ENCODE results near the gene TFB1M.
A peak's percentile ranks its signal among the peaks of the same experiment; 100 is the strongest.
"Not testable (repeated sequence)": the region's sequence is repeated elsewhere in the genome, so short reads cannot be mapped to it uniquely, and the experiment has no call there.

Gene TFB1M

DNA sequence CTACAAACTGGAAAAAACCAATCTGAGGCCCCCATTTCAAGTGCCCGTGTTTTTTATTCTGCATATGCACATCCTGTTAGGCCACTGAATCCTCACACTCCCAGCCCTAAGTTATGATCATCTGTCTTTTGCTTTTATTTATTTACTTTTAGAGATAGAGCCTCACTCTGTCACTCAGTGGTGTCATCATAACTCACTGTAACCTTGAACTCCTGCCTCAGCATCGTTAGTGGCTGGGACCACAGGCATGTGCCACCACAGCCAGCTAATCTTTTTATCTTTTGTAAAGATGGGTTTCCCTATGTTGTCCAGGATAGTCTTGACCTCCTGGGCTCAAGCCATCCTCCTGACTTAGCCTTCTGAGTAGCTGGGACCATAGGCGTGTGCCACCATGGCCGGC, 80.1 kb downstream of the TFB1M start:
- DNase-seq, result no peak

DNA sequence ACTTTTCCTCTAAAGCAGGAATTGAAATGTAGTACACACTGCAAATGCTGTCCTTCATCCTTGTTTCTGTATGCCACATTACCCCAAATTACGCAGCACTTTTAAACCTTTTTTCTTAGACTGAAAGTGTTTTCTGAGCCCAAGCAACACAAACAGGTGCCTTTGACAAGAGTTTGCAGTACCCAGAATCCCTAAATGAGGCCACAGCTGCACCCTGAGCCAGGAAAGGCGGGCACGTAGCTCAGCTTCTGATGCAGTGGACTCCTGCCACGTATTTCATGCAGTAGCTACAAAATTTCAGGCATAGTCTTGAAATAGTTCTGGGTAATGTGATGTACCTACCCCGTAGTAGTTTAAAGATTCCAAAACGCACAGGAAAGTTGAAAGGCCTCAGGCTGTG, 81.4 kb downstream of the TFB1M start:
- DNase-seq, result no peak

DNA sequence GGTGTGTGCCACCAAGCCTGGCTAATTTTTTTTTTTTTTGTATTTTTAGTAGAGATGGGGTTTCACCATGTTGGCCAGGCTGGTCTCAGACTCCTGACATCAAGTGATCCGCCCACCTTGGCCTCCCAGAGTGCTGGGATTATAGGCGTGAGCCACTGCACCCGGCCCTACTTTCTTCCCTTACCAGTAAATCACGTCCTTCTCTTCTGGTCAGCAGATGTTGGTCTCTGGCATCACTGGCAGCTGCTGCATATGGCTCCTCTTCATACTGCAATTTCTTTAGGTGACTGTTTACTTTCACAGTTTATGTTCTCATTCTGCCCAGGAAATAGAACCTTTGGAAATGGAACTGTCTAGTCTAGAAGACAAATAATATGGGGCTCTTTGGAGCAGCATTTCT, 83.3 kb downstream of the TFB1M start:
- not testable (repeated sequence) for DNase-seq

DNA sequence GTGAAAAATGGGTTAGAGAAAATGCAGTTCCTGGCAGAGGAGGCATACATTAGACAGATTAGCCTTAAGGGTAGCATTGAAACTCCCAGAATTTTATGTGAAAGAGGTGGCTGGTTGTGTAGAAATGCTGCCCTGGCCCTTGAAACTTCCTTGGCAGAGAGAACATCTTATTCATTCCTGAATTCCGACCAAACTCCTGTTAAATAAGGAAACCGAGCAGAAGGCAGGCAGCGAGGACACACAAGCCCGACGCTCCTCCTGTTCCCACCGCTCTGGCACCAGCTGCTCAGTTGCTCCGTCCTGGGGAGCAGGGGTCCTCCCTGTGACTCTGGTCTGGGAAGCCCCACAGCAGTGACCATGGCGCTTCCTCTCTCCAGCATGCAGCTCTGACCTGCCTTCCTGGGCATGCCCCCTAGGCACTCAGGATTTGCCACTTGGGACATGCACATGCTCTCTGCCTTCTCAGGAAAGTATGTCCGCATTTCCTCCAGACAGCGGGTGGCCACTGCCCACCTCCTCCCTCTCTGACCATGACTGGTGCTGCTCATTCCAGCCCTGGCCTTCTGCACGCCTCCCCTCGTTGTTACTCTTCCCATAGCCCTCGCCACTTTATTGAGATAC, 85.6 kb downstream of the TFB1M start:
- DNase-seq, result no peak

DNA sequence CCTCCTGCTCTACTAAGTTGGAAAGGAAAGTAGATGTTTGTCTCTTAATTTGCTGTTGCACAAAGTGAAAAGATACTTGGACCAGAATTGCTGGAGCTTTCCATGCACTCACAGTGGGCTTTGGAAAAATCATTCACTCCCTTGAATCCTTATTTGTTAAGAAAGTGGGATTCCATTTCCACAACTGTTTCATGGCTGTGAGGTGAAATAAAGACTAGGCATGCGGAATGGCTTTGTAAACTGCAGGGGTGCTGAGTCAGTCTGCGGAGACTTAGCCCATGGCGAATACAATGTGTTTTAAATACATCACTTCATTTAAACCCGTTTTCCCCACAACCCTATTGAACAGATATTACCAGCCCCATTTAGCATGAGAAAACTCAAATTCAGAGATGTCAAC, 87.2 kb downstream of the TFB1M start:
- DNase-seq, result no peak

DNA sequence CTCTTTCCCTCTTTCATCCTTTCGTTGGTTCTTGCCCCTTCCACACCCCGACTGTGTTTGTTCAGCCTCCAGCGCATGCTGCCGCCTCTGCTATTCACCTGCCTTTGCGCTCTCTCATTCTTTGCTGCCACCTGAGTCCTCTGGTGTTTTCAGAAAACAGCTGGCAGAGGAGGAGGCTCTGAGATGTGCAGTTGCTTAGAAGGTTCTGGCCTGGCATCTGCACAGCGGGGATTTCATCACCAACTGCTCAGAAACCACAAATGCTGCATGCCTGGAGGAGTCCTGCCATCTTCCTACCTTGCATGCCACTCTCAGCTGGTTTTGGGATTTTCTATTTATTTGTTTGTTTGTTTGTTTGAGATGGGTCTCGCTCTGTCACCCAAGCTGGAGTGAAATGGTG, 89.7 kb downstream of the TFB1M start:
- no peak for DNase-seq

DNA sequence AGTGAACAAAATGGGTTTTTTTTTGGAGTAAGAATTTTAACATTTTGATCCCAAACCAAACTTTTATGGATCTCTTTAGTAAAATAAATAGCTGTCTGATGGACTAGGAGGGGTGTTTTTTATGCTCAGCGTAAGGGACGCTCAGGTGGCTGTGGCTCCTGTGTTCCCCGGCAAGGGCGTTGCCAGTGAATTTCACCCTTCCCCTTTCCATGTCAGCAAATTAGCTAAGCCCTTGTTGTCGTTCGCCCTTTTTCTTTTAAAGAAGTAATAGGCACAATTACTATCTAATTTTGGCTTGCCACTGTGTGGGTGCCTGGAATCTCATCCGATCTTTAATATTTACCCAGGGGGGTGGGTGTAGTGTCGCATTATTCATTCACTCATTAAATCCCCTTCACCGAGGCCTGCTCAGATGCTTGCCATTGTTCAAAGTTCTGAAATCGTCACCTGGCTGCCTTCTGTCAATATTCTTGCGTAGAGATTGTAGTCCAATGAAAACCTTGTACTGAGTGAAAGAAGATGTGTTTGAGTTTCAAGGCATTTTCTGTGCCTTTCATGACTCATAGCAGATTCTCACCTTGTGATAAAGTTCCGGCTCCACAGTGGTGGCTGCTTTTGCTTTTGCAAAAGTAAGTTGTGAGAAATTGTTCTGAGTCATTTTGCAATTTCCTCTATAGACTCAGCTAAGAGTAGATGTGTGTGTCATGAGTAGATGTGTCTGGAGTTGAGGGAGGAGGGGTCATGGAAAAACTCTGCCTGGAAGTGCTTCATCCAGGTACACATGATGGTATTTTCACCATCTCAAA, 90.4 kb downstream of the TFB1M start:
- peak; percentile 57 to 60 for DNase-seq

DNA sequence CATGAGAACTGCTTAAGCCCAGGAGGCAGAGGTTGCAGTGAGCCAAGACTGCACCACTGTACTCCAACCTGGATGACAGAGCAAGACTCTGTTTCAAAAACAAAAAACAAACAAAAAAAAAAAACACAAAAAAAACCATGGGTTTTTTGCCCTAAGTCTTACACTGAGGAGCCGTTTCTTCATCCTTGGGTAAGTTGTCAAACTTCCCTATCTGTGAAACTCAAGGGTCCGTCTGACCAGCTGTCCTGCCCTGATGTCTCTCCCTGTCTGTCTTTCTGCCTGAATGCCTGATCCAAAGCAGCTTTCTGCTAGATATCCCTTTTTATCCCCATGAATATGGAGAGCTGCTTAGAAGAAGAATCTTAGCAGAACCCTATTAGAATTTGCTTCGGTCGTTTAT, 91.8 kb downstream of the TFB1M start:
- DNase-seq, result no peak

DNA sequence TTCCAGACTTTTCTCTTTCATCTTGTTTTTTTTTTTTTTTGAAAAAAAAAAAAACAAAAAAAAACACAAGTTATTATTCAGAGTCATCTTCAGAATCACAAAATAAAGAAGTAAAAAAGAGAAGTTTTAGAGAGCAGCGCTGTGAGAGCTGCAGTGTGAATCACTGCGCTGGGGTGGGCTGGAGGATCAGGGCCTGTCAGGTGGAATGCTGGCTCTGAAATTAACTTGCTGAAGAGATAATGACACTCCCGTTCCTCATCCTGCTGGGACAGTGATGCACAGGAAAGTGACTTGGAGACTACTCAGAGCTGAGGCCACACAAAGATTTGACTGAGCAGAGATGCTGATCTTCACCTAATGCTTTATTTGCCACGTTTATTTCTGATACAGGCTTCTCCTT, 93.2 kb downstream of the TFB1M start:
- no peak for DNase-seq

DNA sequence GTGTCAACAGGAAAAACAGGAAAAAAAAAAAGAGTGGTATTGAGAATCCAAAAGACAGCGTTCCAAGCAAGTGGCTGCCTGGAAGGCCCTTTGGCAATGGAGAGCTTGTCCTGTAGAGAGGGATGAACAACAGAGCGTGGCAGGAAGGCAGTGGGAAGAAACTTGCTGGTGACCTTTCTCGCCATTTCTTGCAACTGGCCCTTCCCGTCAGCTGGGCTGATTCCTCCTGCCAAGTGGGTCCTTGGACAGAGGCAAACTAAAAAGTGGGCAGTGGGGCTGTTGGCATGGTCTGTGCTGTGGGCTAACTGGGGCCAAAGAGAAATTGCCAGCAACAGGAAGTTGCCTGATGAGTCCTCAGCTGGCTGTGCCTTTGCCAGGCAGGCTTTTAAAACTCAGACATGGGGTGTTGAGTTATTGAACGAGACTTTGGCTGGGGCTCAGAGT, 94.4 kb downstream of the TFB1M start:
- no peak for DNase-seq

DNA sequence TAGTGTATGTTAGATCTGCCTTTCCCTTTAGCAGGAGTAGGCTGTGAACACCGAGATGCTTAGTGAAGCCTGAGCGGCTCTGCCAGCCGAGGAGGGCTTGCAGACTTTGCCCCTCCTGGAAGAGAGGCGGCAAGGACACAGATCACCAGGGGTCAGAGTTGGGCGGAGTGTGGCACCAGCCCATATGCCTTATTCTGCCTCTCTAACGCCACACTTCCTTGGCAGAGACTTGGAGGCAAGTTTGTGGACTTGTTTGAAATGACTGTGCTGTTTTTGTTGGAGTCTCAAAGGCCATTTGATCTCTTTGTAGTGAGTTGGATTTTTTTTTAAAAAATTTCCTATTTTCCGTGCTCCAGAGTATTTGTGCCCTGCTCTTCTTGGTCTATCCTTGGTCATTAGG, 95.0 kb downstream of the TFB1M start:
- no peak for DNase-seq

DNA sequence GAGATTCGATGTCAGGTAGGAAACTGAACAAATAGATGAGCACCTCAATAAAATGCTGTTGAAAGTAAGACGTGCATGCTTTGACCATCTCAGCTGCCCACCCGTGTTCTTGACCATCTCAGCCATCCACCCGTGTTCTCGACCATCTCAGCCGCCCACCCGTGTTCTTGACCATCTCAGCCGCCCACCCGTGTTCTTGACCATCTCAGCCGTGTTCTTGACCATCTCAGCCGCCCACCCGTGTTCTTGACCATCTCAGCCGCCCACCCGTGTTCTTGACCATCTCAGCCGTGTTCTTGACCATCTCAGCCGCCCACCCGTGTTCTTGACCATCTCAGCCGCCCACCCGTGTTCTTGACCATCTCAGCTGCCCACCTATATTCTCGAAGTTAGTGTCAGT, 95.6 kb downstream of the TFB1M start:
- not testable (repeated sequence) for DNase-seq

DNA sequence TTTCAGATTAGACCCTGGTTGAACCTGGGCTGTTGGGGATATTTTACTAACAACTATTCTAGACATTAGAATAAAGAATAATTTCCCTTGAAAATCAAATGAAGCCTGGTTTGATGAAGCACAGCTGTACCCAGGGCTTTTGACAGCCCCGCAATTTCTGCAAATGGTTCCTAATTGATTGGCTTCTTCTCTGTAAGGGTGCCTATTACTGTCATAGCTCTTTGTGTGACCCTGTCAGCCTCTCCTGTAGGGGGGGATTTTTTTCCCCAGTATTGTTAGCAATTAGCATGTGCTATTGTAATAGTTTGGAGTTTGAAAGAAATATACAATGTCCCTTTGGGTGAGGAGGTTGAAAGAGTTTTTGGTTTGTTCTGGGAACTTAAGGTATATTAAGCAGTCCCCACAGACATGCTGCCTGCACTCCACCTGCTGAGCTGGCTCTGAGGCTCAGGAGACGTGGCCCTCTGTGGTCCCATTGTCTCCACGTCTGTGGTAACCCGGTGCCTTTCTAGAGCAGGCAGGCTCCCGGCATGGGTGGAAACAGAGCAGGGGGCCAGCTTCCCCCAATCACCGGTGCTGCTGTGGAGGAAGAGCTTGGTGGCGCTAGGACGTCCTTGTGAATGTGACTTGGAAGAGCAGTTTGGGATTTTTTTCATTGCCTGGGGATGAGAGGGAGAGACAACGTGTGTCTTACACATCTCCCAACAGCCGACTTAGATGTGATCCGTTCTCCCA, 97.8 kb downstream of the TFB1M start:
- no peak for DNase-seq

DNA sequence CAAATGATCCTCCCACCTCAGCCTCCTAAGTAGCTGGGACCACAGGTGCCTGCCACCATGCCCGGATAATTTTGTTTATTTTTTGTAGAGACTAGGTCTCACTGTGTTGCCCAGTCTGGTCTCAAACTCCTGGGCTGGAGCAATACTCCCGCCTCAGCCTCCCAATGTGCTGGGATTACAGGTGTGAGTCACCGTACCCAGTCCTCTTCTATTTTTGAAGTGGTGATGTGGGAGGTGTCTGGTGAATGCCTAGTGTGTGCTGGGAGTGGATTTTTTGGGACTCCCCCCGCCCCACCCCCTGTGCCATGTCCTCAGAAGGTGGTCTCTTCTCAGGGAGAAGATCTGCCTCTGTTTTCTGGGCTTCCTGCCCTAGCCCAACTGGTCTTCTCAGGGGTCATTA, 98.4 kb downstream of the TFB1M start:
- no peak for DNase-seq

DNA sequence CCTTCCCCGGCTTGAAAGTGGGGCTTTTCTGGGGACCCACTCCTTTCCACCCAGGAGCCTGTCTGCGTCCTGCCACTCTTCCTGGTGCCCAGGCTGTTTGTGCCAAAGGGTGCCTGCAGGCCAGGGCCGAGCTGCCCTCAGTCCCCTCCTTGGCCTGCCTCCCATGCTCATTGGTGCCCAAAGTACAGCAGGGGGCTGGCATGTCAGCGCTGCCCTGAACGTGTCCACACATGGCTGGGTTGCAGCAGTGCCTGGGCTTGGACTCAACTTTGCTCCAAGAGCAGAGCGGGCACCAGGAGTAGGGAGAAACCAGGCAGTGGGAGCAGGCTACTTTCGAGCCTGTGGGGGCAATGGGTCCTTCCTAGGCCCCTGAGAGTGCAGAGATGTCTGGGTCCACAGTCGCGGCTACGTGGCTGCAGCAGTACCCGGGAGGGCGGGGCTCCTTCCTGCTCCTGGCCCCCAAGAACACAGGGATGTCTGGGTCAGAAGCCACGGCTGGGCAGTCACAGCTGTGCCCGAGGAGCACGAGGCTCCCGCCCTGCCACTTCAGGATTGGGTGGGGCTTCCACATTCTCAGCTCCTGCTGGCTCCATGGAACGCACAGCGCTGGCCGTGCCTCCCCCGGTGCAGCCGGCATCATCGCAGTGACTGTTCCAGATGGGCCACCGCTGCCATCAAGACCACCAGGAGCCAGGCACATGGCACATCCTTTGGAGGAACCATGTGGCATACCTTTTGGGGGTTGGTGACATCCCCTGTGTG, 100.5 kb downstream of the TFB1M start:
- no peak for DNase-seq

DNA sequence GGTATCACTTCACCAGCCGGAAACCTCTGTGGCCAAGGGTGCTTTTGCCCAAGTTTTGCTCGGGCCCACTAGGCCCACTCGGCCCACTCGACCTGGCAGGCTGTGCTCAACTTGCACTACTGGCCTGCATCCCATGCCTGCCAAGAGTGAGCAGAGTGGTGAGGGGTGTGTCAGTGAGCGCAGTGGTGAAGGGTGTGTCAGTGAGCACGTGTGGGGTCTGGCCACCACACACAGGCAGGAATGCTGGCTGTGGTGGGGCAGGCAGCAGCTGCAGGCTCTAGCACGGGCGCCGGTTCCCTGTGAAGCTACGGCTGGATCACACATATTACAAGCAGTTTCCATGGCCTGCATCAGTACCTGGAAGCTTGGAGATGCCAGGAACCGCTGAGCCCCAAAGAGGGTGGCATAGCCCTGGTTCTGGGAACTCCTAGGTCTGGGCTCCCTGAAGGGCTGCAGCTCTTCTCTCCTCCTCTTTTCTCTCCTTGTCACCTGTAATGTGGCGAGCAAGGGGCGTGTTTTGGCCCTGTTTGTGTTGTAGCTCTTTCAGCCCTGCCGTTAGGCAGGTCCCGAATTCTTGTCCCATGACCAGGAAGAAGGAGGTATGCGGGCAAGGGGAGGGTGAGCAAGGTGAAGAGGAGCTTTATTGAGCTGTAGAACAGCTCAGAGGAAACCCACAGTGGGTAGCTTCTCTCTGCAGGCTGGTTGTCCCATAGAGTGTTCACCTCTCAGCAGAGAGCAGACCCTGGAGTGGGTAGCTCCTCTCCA, 101.5 kb downstream of the TFB1M start:
- no peak for DNase-seq

DNA sequence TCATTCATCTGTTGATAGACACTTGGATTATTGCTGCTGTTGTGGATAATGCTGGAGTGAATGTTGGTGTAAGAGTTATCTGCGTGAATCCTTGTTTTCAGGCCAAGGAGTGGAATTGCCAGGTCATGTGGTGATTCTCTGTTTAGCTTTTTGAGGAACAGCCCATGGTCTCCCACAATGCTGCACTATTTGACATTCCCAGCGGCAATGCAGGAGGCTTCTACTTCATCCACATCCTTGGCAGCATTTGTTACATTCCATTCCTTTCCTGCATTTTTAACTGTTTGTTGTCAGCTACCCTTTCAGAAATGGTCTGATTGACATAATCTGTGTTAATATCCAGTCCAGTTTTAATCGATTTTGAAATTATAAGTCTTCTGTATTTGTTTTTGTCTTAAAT, 102.2 kb downstream of the TFB1M start:
- DNase-seq, result no peak

DNA sequence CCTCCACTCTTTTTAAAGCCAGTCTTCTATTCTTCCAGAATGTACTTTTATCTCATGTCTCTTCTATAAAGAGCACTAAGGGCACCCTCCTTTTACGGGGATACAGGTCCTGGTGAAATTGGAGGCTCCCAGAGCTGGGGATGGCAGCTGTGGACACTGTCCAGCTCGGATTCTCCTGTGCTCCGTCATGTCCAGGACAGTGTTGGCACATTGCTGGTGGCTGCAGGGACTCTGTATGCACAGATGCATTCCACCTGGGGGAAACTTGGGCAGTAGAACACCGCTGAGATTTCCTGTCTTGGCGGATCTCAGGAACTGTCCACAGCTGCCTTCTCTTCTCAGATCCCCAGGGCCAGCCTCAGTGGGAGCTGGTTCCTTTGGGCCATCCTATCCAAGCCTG, 107.1 kb downstream of the TFB1M start:
- DNase-seq, result no peak

Data from stimulated activated CD4-positive, alpha-beta T cell treated with anti-CD3 and anti-CD28 coated beads, Interleukin-2, amount 100 ng/mL, for 24 hours (primary cell).